ENCODE results near the gene PLGLB1. TPM values are rescaled to one million over a fixed set of nuclear protein-coding genes. Genes with fewer than 3 reads are reported as not detected.
"Not testable (repeated sequence)": the region's sequence is repeated elsewhere in the genome, so short reads cannot be mapped to it uniquely, and the experiment has no call there.

PLGLB1 gene
- 0.35 TPM for polyA plus RNA-seq (2013, experiment 1 of 2)
- not detected for polyA plus RNA-seq (2013, experiment 2 of 2)

- H3K36me3 ChIP-seq (ENCODE audit: insufficient read depth, low read length) = not testable (repeated sequence)
Measured at GRCh38 chr2:87021744-87022143, at the start of gene PLGLB1. Gene PLGLB1, minus strand, starts transcription at chr2:87021844. Its CDS starts 61 bp downstream, at chr2:87021783.

GRCh38 chr2:87064305-87064704, 42.7 kb upstream of the PLGLB1 start:
- not testable (repeated sequence) for H3K4me1 ChIP-seq (ENCODE audit: insufficient read depth, low read length); H3K36me3 ChIP-seq (ENCODE audit: insufficient read depth, low read length); H3K4me3 ChIP-seq (ENCODE audit: low read length); H3K27ac ChIP-seq (ENCODE audit: low read depth, low read length); H3K9me3 ChIP-seq (ENCODE audit: insufficient read depth, low read depth, low read length); H3K9ac ChIP-seq (ENCODE audit: low read depth, low read length); H3K27me3 ChIP-seq (ENCODE audit: insufficient read depth, low read length)
- WGBS = no CpG with 5 or more reads among the region's 2 CpGs

More at GRCh38 chr2:87021744-87022143, at the start of gene PLGLB1:
- H3K4me3 ChIP-seq (ENCODE audit: low read length); H3K9ac ChIP-seq (ENCODE audit: low read depth, low read length); H3K9me3 ChIP-seq (ENCODE audit: insufficient read depth, low read depth, low read length); H3K27me3 ChIP-seq (ENCODE audit: insufficient read depth, low read length); H3K27ac ChIP-seq (ENCODE audit: low read depth, low read length); H3K4me1 ChIP-seq (ENCODE audit: insufficient read depth, low read length): not testable (repeated sequence)
- WGBS = no CpG with 5 or more reads among the region's 3 CpGs

- WGBS = no CpG with 5 or more reads among the region's 2 CpGs
- H3K4me3 ChIP-seq (ENCODE audit: low read length); H3K4me1 ChIP-seq (ENCODE audit: insufficient read depth, low read length); H3K36me3 ChIP-seq (ENCODE audit: insufficient read depth, low read length); H3K9ac ChIP-seq (ENCODE audit: low read depth, low read length); H3K27ac ChIP-seq (ENCODE audit: low read depth, low read length); H3K9me3 ChIP-seq (ENCODE audit: insufficient read depth, low read depth, low read length); H3K27me3 ChIP-seq (ENCODE audit: insufficient read depth, low read length): not testable (repeated sequence)
Measured at GRCh38 chr2:87063431-87063830, 41.8 kb upstream of the PLGLB1 start.

- not testable (repeated sequence) for H3K4me1 ChIP-seq (ENCODE audit: insufficient read depth, low read length); H3K27ac ChIP-seq (ENCODE audit: low read depth, low read length); H3K27me3 ChIP-seq (ENCODE audit: insufficient read depth, low read length); H3K9ac ChIP-seq (ENCODE audit: low read depth, low read length); H3K9me3 ChIP-seq (ENCODE audit: insufficient read depth, low read depth, low read length); H3K36me3 ChIP-seq (ENCODE audit: insufficient read depth, low read length); H3K4me3 ChIP-seq (ENCODE audit: low read length)
- WGBS = no CpG with 5 or more reads among the region's 1 CpG
Measured at GRCh38 chr2:87061519-87061918, 39.9 kb upstream of the PLGLB1 start.

- 97% methylated on average over 2 of the region's 4 CpGs for WGBS
Measured at GRCh38 chr2:87057606-87058005, 36.0 kb upstream of the PLGLB1 start.

GRCh38 chr2:87056843-87057242, 35.2 kb upstream of the PLGLB1 start:
- not testable (repeated sequence) for H3K4me3 ChIP-seq (ENCODE audit: low read length); H3K9me3 ChIP-seq (ENCODE audit: insufficient read depth, low read depth, low read length); H3K9ac ChIP-seq (ENCODE audit: low read depth, low read length); H3K27ac ChIP-seq (ENCODE audit: low read depth, low read length); H3K36me3 ChIP-seq (ENCODE audit: insufficient read depth, low read length); H3K4me1 ChIP-seq (ENCODE audit: insufficient read depth, low read length); H3K27me3 ChIP-seq (ENCODE audit: insufficient read depth, low read length)

More at GRCh38 chr2:87057606-87058005, 36.0 kb upstream of the PLGLB1 start:
- not testable (repeated sequence) for H3K9me3 ChIP-seq (ENCODE audit: insufficient read depth, low read depth, low read length); H3K27me3 ChIP-seq (ENCODE audit: insufficient read depth, low read length); H3K9ac ChIP-seq (ENCODE audit: low read depth, low read length); H3K27ac ChIP-seq (ENCODE audit: low read depth, low read length); H3K4me3 ChIP-seq (ENCODE audit: low read length); H3K36me3 ChIP-seq (ENCODE audit: insufficient read depth, low read length); H3K4me1 ChIP-seq (ENCODE audit: insufficient read depth, low read length)

GRCh38 chr2:87056435-87056834, 34.8 kb upstream of the PLGLB1 start:
- not testable (repeated sequence) for H3K27ac ChIP-seq (ENCODE audit: low read depth, low read length); H3K27me3 ChIP-seq (ENCODE audit: insufficient read depth, low read length); H3K4me3 ChIP-seq (ENCODE audit: low read length); H3K9ac ChIP-seq (ENCODE audit: low read depth, low read length); H3K4me1 ChIP-seq (ENCODE audit: insufficient read depth, low read length); H3K36me3 ChIP-seq (ENCODE audit: insufficient read depth, low read length); H3K9me3 ChIP-seq (ENCODE audit: insufficient read depth, low read depth, low read length)
- WGBS = no CpG with 5 or more reads among the region's 11 CpGs

GRCh38 chr2:87054375-87054774, 32.7 kb upstream of the PLGLB1 start:
- not testable (repeated sequence) for H3K27me3 ChIP-seq (ENCODE audit: insufficient read depth, low read length); H3K9ac ChIP-seq (ENCODE audit: low read depth, low read length); H3K9me3 ChIP-seq (ENCODE audit: insufficient read depth, low read depth, low read length); H3K27ac ChIP-seq (ENCODE audit: low read depth, low read length); H3K4me3 ChIP-seq (ENCODE audit: low read length); H3K36me3 ChIP-seq (ENCODE audit: insufficient read depth, low read length); H3K4me1 ChIP-seq (ENCODE audit: insufficient read depth, low read length)
- WGBS = no CpG with 5 or more reads among the region's 4 CpGs

- H3K4me1 ChIP-seq (ENCODE audit: insufficient read depth, low read length); H3K36me3 ChIP-seq (ENCODE audit: insufficient read depth, low read length); H3K4me3 ChIP-seq (ENCODE audit: low read length); H3K27me3 ChIP-seq (ENCODE audit: insufficient read depth, low read length); H3K9me3 ChIP-seq (ENCODE audit: insufficient read depth, low read depth, low read length); H3K9ac ChIP-seq (ENCODE audit: low read depth, low read length); H3K27ac ChIP-seq (ENCODE audit: low read depth, low read length): not testable (repeated sequence)
- WGBS = no CpG with 5 or more reads among the region's 7 CpGs
Measured at GRCh38 chr2:87041321-87041978, 19.8 kb upstream of the PLGLB1 start.

GRCh38 chr2:87028607-87029006, 7.0 kb upstream of the PLGLB1 start:
- not testable (repeated sequence) for H3K36me3 ChIP-seq (ENCODE audit: insufficient read depth, low read length); H3K9me3 ChIP-seq (ENCODE audit: insufficient read depth, low read depth, low read length); H3K4me1 ChIP-seq (ENCODE audit: insufficient read depth, low read length); H3K27ac ChIP-seq (ENCODE audit: low read depth, low read length); H3K27me3 ChIP-seq (ENCODE audit: insufficient read depth, low read length); H3K9ac ChIP-seq (ENCODE audit: low read depth, low read length); H3K4me3 ChIP-seq (ENCODE audit: low read length)

GRCh38 chr2:87026816-87027215, 5.2 kb upstream of the PLGLB1 start:
- H3K9me3 ChIP-seq (ENCODE audit: insufficient read depth, low read depth, low read length); H3K4me3 ChIP-seq (ENCODE audit: low read length); H3K27ac ChIP-seq (ENCODE audit: low read depth, low read length); H3K9ac ChIP-seq (ENCODE audit: low read depth, low read length); H3K27me3 ChIP-seq (ENCODE audit: insufficient read depth, low read length); H3K4me1 ChIP-seq (ENCODE audit: insufficient read depth, low read length); H3K36me3 ChIP-seq (ENCODE audit: insufficient read depth, low read length): not testable (repeated sequence)
- no CpG with 5 or more reads among the region's 1 CpG for WGBS

GRCh38 chr2:87025927-87026326, 4.3 kb upstream of the PLGLB1 start:
- not testable (repeated sequence) for H3K9me3 ChIP-seq (ENCODE audit: insufficient read depth, low read depth, low read length); H3K36me3 ChIP-seq (ENCODE audit: insufficient read depth, low read length); H3K27me3 ChIP-seq (ENCODE audit: insufficient read depth, low read length); H3K4me1 ChIP-seq (ENCODE audit: insufficient read depth, low read length); H3K27ac ChIP-seq (ENCODE audit: low read depth, low read length); H3K4me3 ChIP-seq (ENCODE audit: low read length); H3K9ac ChIP-seq (ENCODE audit: low read depth, low read length)
- WGBS = no CpG with 5 or more reads among the region's 6 CpGs

All from HUES64 (cell line).